Measurements from ENCODE around the gene CACNA1I. TPM values are rescaled to one million over a fixed set of nuclear protein-coding genes. Genes with fewer than 3 reads are reported as not detected.

CACNA1I gene
- total and polyA plus RNA-seq, 2 of the 8 experiments (the other 6 are each of a cell fraction or from before 2014, with no cell fraction given): 0.77 to 1.2 TPM

GRCh38 chr22:39598017-39598965, 27.7 kb downstream of the CACNA1I start (continued):
- TF ChIP-seq, protein P1, sequence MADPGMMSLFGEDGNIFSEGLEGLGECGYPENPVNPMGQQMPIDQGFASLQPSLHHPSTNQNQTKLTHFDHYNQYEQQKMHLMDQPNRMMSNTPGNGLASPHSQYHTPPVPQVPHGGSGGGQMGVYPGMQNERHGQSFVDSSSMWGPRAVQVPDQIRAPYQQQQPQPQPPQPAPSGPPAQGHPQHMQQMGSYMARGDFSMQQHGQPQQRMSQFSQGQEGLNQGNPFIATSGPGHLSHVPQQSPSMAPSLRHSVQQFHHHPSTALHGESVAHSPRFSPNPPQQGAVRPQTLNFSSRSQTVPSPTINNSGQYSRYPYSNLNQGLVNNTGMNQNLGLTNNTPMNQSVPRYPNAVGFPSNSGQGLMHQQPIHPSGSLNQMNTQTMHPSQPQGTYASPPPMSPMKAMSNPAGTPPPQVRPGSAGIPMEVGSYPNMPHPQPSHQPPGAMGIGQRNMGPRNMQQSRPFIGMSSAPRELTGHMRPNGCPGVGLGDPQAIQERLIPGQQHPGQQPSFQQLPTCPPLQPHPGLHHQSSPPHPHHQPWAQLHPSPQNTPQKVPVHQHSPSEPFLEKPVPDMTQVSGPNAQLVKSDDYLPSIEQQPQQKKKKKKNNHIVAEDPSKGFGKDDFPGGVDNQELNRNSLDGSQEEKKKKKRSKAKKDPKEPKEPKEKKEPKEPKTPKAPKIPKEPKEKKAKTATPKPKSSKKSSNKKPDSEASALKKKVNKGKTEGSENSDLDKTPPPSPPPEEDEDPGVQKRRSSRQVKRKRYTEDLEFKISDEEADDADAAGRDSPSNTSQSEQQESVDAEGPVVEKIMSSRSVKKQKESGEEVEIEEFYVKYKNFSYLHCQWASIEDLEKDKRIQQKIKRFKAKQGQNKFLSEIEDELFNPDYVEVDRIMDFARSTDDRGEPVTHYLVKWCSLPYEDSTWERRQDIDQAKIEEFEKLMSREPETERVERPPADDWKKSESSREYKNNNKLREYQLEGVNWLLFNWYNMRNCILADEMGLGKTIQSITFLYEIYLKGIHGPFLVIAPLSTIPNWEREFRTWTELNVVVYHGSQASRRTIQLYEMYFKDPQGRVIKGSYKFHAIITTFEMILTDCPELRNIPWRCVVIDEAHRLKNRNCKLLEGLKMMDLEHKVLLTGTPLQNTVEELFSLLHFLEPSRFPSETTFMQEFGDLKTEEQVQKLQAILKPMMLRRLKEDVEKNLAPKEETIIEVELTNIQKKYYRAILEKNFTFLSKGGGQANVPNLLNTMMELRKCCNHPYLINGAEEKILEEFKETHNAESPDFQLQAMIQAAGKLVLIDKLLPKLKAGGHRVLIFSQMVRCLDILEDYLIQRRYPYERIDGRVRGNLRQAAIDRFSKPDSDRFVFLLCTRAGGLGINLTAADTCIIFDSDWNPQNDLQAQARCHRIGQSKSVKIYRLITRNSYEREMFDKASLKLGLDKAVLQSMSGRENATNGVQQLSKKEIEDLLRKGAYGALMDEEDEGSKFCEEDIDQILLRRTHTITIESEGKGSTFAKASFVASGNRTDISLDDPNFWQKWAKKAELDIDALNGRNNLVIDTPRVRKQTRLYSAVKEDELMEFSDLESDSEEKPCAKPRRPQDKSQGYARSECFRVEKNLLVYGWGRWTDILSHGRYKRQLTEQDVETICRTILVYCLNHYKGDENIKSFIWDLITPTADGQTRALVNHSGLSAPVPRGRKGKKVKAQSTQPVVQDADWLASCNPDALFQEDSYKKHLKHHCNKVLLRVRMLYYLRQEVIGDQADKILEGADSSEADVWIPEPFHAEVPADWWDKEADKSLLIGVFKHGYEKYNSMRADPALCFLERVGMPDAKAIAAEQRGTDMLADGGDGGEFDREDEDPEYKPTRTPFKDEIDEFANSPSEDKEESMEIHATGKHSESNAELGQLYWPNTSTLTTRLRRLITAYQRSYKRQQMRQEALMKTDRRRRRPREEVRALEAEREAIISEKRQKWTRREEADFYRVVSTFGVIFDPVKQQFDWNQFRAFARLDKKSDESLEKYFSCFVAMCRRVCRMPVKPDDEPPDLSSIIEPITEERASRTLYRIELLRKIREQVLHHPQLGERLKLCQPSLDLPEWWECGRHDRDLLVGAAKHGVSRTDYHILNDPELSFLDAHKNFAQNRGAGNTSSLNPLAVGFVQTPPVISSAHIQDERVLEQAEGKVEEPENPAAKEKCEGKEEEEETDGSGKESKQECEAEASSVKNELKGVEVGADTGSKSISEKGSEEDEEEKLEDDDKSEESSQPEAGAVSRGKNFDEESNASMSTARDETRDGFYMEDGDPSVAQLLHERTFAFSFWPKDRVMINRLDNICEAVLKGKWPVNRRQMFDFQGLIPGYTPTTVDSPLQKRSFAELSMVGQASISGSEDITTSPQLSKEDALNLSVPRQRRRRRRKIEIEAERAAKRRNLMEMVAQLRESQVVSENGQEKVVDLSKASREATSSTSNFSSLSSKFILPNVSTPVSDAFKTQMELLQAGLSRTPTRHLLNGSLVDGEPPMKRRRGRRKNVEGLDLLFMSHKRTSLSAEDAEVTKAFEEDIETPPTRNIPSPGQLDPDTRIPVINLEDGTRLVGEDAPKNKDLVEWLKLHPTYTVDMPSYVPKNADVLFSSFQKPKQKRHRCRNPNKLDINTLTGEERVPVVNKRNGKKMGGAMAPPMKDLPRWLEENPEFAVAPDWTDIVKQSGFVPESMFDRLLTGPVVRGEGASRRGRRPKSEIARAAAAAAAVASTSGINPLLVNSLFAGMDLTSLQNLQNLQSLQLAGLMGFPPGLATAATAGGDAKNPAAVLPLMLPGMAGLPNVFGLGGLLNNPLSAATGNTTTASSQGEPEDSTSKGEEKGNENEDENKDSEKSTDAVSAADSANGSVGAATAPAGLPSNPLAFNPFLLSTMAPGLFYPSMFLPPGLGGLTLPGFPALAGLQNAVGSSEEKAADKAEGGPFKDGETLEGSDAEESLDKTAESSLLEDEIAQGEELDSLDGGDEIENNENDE (IDR thresholded peaks at IDR 0.05; ENCODE audit: insufficient replicate concordance, low read length): no peak
- TF ChIP-seq HDAC2 (IDR thresholded peaks at IDR 0.05; ENCODE audit: borderline replicate concordance in 1 of 2, low read depth in 2 of 2, low read length in 2 of 2) (no peak), TAF1 (IDR thresholded peaks at IDR 0.05; ENCODE audit: low read depth, low read length) (no peak), JUND (IDR thresholded peaks at IDR 0.05; ENCODE audit: low read length) (no peak), EZH2 (IDR thresholded peaks at IDR 0.05; ENCODE audit: low read depth, low read length, severe bottlenecking) (no peak), USF2 (IDR thresholded peaks at IDR 0.05; ENCODE audit: low read length) (no peak), EP300 (IDR thresholded peaks at IDR 0.05; ENCODE audit: borderline replicate concordance in 1 of 2, low read depth in 2 of 2, low read length in 2 of 2) (no peak)
